Lower lobe of right lung (tissue), 2 donors: Measurements from ENCODE around the gene FXYD5. TPM values are rescaled to one million over a fixed set of nuclear protein-coding genes. Genes with fewer than 3 reads are reported as not detected.

Experiments
- ATAC-seq, 2 donors: fragments of 200-7000 bp; cut with Tn5 transposase; one replicate each; pipeline ENCODE4 v1.9.1; 2020 to 2022; ENCODE audit warnings: mild to moderate bottlenecking in 2 of 2, moderate library complexity in 2 of 2
- DNase-seq: peaks from one replicate; pipeline ENCODE4 v3.0.0-alpha.2; 2020
- H3K27ac ChIP-seq: fragments of 200-600 bp; one replicate; pipeline ENCODE4 v1.8.0; 2022
- H3K27me3 ChIP-seq: fragments of 200-600 bp; one replicate; pipeline ENCODE4 v1.8.0; 2022; ENCODE audit warnings: low read depth
- H3K36me3 ChIP-seq: fragments of 200-600 bp; one replicate; pipeline ENCODE4 v1.8.0; 2022; ENCODE audit warnings: mild to moderate bottlenecking
- H3K4me1 ChIP-seq: fragments of 200-600 bp; one replicate; pipeline ENCODE4 v1.8.0; 2022
- H3K4me3 ChIP-seq: fragments of 200-600 bp; one replicate; pipeline ENCODE4 v1.8.0; 2022; ENCODE audit warnings: mild to moderate bottlenecking
- H3K9me3 ChIP-seq: fragments of 200-600 bp; one replicate; pipeline ENCODE4 v1.8.0; 2022
- CTCF ChIP-seq: fragments of 200-600 bp; IDR thresholded peaks from one replicate; pipeline ENCODE4 v1.8.0; 2022; ENCODE audit warnings: antibody characterized with exemption, mild to moderate bottlenecking
- intact Hi-C: fragments of 100-400 bp; cut with DNase I; formaldehyde crosslinking; loops from one replicate; pipeline ENCODE4 v1.11.0; 2022
- total RNA-seq: library from RNA; stranded (reverse); fragmentation: NEBNext Ultra II Directional; extraction: Animal tissue kit (Norgen Biotek cat#: 25700); gene quantifications from one replicate; pipeline ENCODE4 v1.2.1, GENCODE V29; 2021
- donor health status: DM: no; HTN: yes; CAD: no; lungs with severe emphysema.

The FXYD5 gene
- total RNA-seq, 1 donor from 2014 or later: 152 TPM

- H3K27me3 ChIP-seq: peaks cover 3% of the 10 kb centered on the region
- peaks cover 21% of the 10 kb centered on the region for H3K4me1 ChIP-seq
- DNase-seq (peak; percentile 68), ATAC-seq (peak; percentile 74 to 82)
- H3K36me3 ChIP-seq: peaks cover 21% of the 10 kb centered on the region
- intact Hi-C loops: no loop called here
- peak overlapping the region; percentile 82 for H3K27ac ChIP-seq
- peak overlapping the region; percentile 80 for H3K4me3 ChIP-seq
- H3K9me3 ChIP-seq: no peaks in the 10 kb centered on the region
- peak; percentile 62 for TF ChIP-seq CTCF
These were observed 622 bp upstream of the FXYD5 start for GRCh38 chr19:35153701-35154524.

GRCh38 chr19:35155441-35155840, 906 bp downstream of the FXYD5 start:
- Histone ChIP-seq H3K4me1 (peaks cover 21% of the 10 kb centered on the region), H3K4me3 (peak overlapping the region; percentile 80), H3K27me3 (peaks cover 3% of the 10 kb centered on the region), H3K9me3 (no peaks in the 10 kb centered on the region), H3K27ac (peak overlapping the region; percentile 82), H3K36me3 (peaks cover 36% of the 10 kb centered on the region)
- DNase-seq: no peak
- ATAC-seq: peak; percentile 4 to 12
- intact Hi-C loops: no loop called here
- TF ChIP-seq CTCF: no peak

- Histone ChIP-seq H3K4me3 (peak overlapping the region; percentile 80), H3K4me1 (peaks cover 21% of the 10 kb centered on the region), H3K36me3 (peaks cover 41% of the 10 kb centered on the region), H3K27me3 (peaks cover 3% of the 10 kb centered on the region), H3K27ac (no peak overlapping the region), H3K9me3 (no peaks in the 10 kb centered on the region)
- DNase-seq: no peak
- TF ChIP-seq CTCF: no peak
- no peak for ATAC-seq
- intact Hi-C loops: no loop called here
These were observed 1.6 kb downstream of the FXYD5 start for GRCh38 chr19:35155981-35156672.

GRCh38 chr19:35156673-35157014, 2.1 kb downstream of the FXYD5 start:
- intact Hi-C loops: no loop called here
- no peaks in the 10 kb centered on the region for H3K9me3 ChIP-seq
- TF ChIP-seq CTCF: no peak
- no peak for DNase-seq
- ATAC-seq: no peak
- H3K27ac ChIP-seq: no peak overlapping the region
- peaks cover 3% of the 10 kb centered on the region for H3K27me3 ChIP-seq
- no peak overlapping the region for H3K4me3 ChIP-seq
- peaks cover 21% of the 10 kb centered on the region for H3K4me1 ChIP-seq
- H3K36me3 ChIP-seq: peaks cover 46% of the 10 kb centered on the region

- ATAC-seq (no peak), DNase-seq (no peak)
- H3K27me3 ChIP-seq: peaks cover 3% of the 10 kb centered on the region
- H3K4me3 ChIP-seq: no peak overlapping the region
- H3K36me3 ChIP-seq: peaks cover 54% of the 10 kb centered on the region
- no peak overlapping the region for H3K27ac ChIP-seq
- no peak for TF ChIP-seq CTCF
- H3K4me1 ChIP-seq: peaks cover 18% of the 10 kb centered on the region
- H3K9me3 ChIP-seq: peaks cover 6% of the 10 kb centered on the region
- intact Hi-C loops: no loop called here
These were observed 2.9 kb downstream of the FXYD5 start for GRCh38 chr19:35157431-35157830.
